HG03196 (cell line): ENCODE results near the gene TRIM73.
"Not testable (repeated sequence)": the region's sequence is repeated elsewhere in the genome, so short reads cannot be mapped to it uniquely, and the experiment has no call there.

ENCODE experiments used
- ATAC-seq: cut with Tn5 transposase; IDR thresholded peaks from one replicate; pipeline ENCODE4 v1.9.1; 2021; ENCODE audit not compliant: unreplicated experiment

TRIM73 gene

GRCh38 chr7:75415428-75415817 is 20.0 kb downstream of the TRIM73 start:
- not testable (repeated sequence) for ATAC-seq

DNA sequence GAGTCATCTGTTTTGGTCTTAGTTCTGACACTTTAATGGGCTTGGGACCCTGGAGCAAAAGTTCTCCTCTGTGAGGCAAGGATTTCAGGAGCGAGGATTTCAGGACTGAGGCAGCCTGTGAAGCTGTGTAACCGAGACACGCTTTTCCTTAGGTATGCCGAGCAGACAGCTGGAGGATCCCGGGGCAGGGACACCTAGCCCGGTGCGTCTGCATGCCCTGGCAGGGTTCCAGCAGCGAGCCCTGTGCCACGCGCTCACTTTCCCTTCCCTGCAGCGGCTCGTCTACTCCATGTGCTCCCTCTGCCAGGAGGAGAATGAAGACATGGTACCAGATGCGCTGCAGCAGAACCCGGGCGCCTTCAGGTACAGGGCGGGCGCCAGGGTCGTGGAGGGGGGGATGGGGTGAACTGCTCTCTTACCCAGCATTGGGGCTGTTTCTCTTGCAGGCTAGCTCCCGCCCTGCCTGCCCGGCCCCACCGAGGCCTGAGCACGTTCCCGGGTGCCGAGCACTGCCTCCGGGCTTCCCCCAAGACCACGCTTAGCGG is 20.5 kb downstream of the TRIM73 start:
- not testable (repeated sequence) for ATAC-seq

- ATAC-seq: not testable (repeated sequence)
Observed at GRCh38 chr7:75416787-75417186, 21.4 kb downstream of the TRIM73 start.

- not testable (repeated sequence) for ATAC-seq
Observed at GRCh38 chr7:75418292-75418858, 22.9 kb downstream of the TRIM73 start.

GRCh38 chr7:75419210-75419609 is 23.8 kb downstream of the TRIM73 start:
- not testable (repeated sequence) for ATAC-seq

DNA sequence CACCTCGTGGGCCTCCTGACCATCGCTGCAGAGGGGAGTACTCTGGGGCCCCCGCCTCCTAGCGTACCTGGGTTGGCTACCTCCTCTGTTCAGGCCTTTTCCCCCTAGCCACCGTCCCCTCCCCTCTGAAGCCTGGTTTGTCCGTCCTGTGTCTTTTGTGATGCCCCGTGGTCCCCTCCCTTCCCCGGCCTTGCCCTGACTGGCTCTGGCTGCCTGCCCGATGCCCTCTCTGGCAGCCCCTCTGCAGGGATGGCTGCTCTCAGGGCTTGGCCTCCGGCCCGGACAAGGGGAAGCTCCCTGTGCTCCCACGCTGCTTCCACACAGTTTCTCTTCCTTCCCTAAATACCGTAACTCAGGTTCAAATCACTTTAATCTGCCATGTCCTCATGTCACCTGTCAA is 24.3 kb downstream of the TRIM73 start:
- not testable (repeated sequence) for ATAC-seq

DNA sequence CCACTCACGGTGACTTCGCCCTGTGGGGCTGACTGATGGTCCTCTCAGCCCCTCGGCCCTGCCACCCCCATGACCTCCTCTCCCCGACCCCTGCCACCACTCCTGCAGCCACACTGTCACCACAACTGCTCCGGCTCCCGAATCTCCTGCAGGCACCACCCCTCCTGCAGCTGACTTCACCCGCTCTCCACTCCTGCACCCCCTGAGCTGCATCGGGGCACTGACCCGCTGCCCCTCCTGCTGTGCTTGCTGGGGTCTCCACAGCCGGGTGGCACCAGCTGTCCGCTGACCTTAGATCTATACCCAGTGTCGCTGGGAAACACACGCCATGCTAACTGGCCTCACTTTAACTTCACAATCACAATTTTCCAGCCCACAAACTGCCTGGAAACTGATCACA is 24.7 kb downstream of the TRIM73 start:
- not testable (repeated sequence) for ATAC-seq

- ATAC-seq: not testable (repeated sequence)
Observed at GRCh38 chr7:75421798-75422710, 26.6 kb downstream of the TRIM73 start.

DNA sequence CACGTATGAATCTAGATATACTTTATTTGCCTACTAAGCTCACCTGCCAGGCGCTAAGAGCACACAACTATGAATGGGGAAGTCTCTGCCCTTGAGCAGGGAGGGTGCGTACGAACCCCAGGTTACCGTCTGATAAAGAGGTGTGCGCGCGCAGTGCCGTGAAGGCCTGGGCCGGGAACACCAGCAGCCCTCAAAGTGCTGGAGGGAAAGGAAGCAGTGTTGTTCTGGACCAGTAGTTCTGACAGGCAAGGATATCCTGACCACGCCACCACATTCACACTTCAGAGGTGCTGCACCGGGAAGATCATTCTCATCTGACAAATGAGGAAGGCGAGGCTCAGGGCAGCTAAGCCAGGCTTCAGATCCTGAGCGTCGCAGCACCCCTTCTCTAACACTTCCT is 28.1 kb downstream of the TRIM73 start:
- not testable (repeated sequence) for ATAC-seq

- not testable (repeated sequence) for ATAC-seq
Observed at GRCh38 chr7:75439000-75439399, 43.6 kb downstream of the TRIM73 start.

DNA sequence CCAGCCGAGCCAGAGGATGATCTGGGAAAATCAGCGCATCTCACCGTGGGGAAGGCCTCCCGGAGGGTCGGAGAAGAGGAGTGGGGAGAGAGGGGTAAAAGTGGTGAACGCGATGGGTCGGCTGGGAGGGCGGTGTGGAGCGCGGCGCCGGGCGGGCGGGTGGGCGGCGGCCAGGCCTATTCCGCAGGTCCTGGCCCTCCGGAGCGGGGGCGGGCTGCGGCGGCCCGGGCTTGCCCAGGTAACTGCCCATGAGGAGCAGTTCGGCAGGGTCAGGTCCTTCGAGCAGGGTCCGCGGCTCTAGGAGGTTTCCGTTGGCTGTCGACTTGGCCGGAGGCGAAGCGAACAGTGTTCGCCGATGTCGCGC is 46.7 kb downstream of the TRIM73 start:
- ATAC-seq: peak; percentile 35

DNA sequence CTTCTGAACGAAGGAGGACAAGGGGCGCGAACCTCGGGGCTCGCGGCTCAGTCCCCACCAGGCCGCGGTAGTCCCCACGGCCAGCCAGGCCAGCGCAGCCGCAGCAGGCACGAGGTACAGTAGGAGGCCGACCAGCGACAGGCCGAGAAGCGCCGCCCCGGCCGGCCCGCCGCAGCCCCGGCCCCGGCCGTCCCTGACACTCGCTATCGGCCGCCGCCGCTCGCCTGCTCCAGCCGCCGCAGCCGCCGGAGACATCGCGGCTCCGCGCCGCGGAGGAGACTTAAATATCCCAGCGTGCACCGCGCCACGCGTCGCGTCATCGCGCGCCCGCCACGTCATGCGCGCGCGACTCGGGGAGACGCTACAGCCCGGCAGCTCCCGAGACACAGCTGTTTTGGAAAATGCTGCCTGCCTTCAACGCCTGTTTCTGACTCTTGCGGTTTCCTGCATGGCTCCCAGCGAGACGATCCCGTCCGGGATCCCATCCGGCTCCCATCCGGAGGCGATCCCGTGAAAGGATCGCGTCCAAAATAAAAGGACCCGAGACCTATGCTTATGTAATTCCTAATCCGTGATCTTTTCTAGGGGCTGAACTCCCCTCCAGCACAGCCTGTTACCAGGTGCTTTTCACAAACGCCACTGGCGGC is 47.2 kb downstream of the TRIM73 start:
- peak; percentile 79 for ATAC-seq

DNA sequence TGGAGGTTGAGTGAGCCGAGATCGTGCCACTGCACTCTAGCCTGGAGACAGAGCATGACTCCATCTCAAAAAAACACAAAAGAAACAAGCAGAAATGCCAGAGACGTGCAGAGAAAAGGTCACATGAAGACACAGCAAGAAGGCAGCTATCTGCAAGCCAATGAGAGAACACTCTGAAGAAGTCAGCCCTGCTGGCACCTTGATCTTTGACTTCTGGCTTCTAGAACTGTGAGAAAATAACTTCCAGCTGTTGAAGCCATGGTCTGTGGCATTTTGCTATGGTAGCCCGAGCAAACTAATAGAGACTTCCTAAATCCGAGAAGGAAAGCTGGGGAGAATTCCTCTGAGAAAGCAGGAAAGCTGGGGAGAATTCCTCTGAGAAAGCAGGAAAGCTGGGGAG is 54.5 kb downstream of the TRIM73 start:
- ATAC-seq: not testable (repeated sequence)

DNA sequence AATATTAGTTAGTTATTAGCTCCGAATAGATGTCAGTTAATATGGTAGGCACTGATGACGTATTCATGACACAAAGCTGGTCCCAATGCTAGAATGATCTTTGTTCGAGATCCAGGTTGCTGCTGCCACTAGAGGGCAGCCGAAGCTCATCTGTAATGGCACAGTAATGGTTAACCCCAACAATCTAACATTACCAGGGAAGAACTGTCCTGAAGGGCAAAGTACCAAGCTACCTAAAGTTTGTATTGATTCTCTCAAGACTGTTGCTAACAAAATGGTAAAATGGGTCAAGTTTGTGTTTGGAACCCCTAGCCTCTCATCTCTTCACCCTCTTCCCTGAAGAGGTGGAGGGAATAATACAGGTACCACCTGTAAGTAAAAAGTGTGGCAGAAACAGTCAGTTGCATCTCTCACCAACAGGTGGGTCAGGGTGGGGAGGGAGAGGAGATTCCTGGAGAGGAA is 57.1 kb downstream of the TRIM73 start:
- ATAC-seq: peak; percentile 71
